Activated naive CD4-positive, alpha-beta T cell treated with anti-CD3 and anti-CD28 coated beads for 36 hours (primary cell): Measurements from ENCODE around the gene STUB1. TPM values are rescaled to one million over a fixed set of nuclear protein-coding genes. Genes with fewer than 3 reads are reported as not detected.

Experiments
- CTCF ChIA-PET: fragments of 350-600 bp; sonication (Branson Sonifier 250); formaldehyde crosslinking; loops from one replicate; lab custom pipeline; 2021; ENCODE audit warnings: antibody characterized with exemption; lab: Charles Lee
- DNase-seq: peaks from one replicate; pipeline ENCODE4 v3.0.0-alpha.2; 2020
- H3K27ac Mint-ChIP-seq: one replicate; pipeline ENCODE4 v1.8.0; 2021; ENCODE audit warnings: mild to moderate bottlenecking, mixed read lengths
- H3K27me3 Mint-ChIP-seq: one replicate; pipeline ENCODE4 v1.8.0; 2021; ENCODE audit warnings: low read depth, mixed read lengths
- H3K36me3 Mint-ChIP-seq: one replicate; pipeline ENCODE4 v1.8.0; 2021; ENCODE audit warnings: low read depth, mixed read lengths
- H3K4me1 Mint-ChIP-seq: one replicate; pipeline ENCODE4 v1.8.0; 2021; ENCODE audit warnings: low read depth, mixed read lengths
- H3K4me3 Mint-ChIP-seq: one replicate; pipeline ENCODE4 v1.8.0; 2021; ENCODE audit warnings: mild to moderate bottlenecking, moderate library complexity, mixed read lengths
- H3K9me3 Mint-ChIP-seq: one replicate; pipeline ENCODE4 v1.8.0; 2021; ENCODE audit warnings: mixed read lengths
- intact Hi-C: fragments of 100-400 bp; cut with micrococcal nuclease; formaldehyde crosslinking; loops from one replicate; pipeline ENCODE4 v1.15.1; 2023
- total RNA-seq, 2 experiments: library from RNA; stranded (reverse); gene quantifications; one replicate each; pipeline ENCODE4 v1.2.3, GENCODE V29; 2021

STUB1 gene
- total RNA-seq, 2 experiments from 2014 or later = 40.3 to 44.1 TPM

- no peak for DNase-seq
- no peak overlapping the region for H3K4me3 Mint-ChIP-seq
- no peak overlapping the region for H3K27ac Mint-ChIP-seq
- H3K27me3 Mint-ChIP-seq = no peaks in the 10 kb centered on the region
- H3K36me3 Mint-ChIP-seq = no peaks in the 10 kb centered on the region
- no peaks in the 10 kb centered on the region for H3K9me3 Mint-ChIP-seq
- CTCF ChIA-PET = interaction anchor here (1.6 kb wide), 1 partner anchor 11 kb away, joined by 5 read pairs; no protein-coding TSS in a partner anchor
- H3K4me1 Mint-ChIP-seq = peaks cover 17% of the 10 kb centered on the region
- intact Hi-C loops = loop anchor here (5.0 kb wide), 1 partner anchor 41 kb away; the partner anchor contains the start of genes JMJD8 and STUB1
Observed at GRCh38 chr16:723695-724094, 43.5 kb downstream of the STUB1 start.

DNA sequence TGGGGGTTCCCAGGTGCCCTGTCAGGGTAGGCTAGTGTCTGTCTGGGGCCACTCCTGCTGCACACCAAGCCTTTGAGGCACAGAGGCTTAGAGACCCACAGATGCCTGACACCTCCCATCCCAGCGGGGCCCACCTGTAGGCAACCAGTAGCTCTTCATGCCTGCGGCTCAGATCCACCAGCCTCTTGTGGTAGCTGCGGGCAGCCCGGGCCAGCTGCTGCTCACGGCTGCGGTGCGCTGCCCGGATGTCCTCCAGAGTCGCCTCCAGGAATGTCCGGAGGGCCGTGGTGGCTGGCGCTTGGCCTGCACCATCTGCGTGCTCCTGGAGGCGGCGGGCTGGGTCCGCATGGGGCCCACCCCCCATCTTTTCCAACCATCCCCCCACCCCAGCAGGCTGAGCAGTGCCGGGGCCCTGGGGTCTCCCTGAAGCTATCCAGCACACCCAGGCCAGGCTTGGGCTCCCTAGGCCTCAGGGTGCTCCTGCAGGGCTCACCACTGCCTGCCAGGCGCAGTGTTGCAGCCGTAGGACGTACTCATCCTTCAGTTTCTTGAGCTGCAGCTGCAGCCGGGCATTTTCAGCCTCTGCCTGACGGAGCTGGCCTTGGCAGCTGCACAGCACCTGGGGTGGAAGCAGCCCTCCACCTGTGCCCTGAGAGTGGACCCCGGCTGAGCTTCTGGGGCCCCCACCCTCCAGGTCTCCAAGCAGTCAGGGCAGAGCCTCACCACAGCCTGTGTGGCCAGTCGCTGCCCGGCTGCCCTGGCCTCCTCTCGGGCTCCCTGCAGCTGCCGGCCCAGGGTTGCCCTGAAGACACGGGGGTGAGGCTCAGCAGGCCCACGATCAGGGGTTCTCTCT, 44.2 kb downstream of the STUB1 start:
- CTCF ChIA-PET = interaction anchor here (0.5 to 2.5 kb wide), 5 partner anchors 8 to 596 kb away, joined by 3 to 14 read pairs (median 5); partner anchors contain the start of gene CIAO3
- Mint-ChIP-seq H3K4me3 (no peak overlapping the region), H3K36me3 (no peaks in the 10 kb centered on the region), H3K9me3 (no peaks in the 10 kb centered on the region), H3K27ac (no peak overlapping the region), H3K27me3 (no peaks in the 10 kb centered on the region), H3K4me1 (peaks cover 13% of the 10 kb centered on the region)
- intact Hi-C loops = loop anchor here (5.0 kb wide), 1 partner anchor 42 kb away; the partner anchor contains the start of genes JMJD8 and STUB1
- no peak for DNase-seq

DNA sequence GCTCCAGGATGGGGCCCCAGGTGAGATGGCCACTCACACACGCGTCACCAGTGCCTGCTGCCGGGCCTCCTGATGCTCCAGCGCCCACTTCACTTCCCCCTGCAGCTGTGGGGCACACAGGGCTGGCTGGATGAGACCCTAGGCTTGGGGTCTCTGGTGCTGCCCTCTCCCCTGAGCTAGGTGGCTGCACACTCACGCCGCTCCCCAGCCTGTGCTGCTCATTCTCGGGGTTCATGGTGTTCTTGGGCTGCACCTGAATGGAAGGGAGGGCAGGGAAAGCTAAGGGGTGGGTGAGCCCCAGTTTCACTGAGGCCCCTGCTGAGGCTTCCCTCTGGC, 44.8 kb downstream of the STUB1 start:
- intact Hi-C loops = no loop called here
- no peak for DNase-seq
- no peaks in the 10 kb centered on the region for H3K27me3 Mint-ChIP-seq
- H3K4me3 Mint-ChIP-seq = no peak overlapping the region
- no peaks in the 10 kb centered on the region for H3K36me3 Mint-ChIP-seq
- H3K4me1 Mint-ChIP-seq = peaks cover 8% of the 10 kb centered on the region
- CTCF ChIA-PET = interaction anchor here (0.5 to 2.5 kb wide), 4 partner anchors 10 to 596 kb away, joined by 3 to 14 read pairs (median 6); partner anchors contain the start of gene CIAO3
- H3K9me3 Mint-ChIP-seq = no peaks in the 10 kb centered on the region
- H3K27ac Mint-ChIP-seq = no peak overlapping the region

DNA sequence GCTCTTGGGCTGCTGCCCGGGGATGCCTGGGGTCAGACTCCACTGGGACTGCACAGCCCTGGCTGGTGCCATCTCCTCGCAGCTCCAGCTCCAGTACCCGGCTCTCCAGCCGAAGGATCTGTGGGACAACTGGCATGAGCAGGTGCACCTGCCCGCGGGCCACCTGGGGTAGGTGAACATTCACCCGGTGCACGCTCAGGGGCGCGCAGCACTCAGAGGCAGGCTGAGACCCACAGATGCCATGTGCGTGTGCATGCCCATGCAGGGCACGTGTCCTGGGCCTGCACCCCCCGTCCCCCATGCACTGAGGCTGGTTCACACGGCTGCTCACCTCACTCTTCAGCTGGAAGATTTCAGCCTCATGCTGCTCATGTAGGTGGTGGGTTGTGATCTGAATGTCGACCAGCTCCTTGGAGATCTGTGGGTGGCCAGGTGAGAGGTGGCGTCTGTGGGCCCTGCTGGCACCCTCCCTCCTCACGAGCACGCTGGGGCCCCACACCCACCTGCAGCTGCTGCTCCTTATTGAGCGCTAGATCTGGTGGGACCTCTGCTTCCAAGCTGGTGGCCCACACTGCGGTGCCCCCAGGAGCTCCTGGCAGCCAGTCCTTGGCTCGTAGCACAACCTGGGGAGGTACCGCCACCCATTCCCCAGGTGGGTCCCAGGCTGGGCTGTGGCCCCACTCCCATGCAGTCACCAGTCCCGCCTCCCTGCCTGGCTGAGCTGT, 45.4 kb downstream of the STUB1 start:
- DNase-seq = no peak
- H3K4me3 Mint-ChIP-seq = peak overlapping the region; percentile 12
- peaks cover 4% of the 10 kb centered on the region for H3K4me1 Mint-ChIP-seq
- H3K27me3 Mint-ChIP-seq = no peaks in the 10 kb centered on the region
- H3K27ac Mint-ChIP-seq = no peak overlapping the region
- CTCF ChIA-PET = interaction anchor here (0.8 to 2.5 kb wide), 3 partner anchors 9 to 16 kb away, joined by 3 to 14 read pairs (median 6); partner anchors contain the start of gene CIAO3
- H3K9me3 Mint-ChIP-seq = no peaks in the 10 kb centered on the region
- intact Hi-C loops = no loop called here
- no peaks in the 10 kb centered on the region for H3K36me3 Mint-ChIP-seq

GRCh38 chr16:726188-726437, 45.9 kb downstream of the STUB1 start:
- no peak overlapping the region for H3K27ac Mint-ChIP-seq
- H3K27me3 Mint-ChIP-seq = no peaks in the 10 kb centered on the region
- intact Hi-C loops = no loop called here
- H3K36me3 Mint-ChIP-seq = no peaks in the 10 kb centered on the region
- DNase-seq = no peak
- H3K9me3 Mint-ChIP-seq = no peaks in the 10 kb centered on the region
- H3K4me3 Mint-ChIP-seq = peak overlapping the region; percentile 64
- H3K4me1 Mint-ChIP-seq = peaks cover 4% of the 10 kb centered on the region
- CTCF ChIA-PET = interaction anchor here (0.8 to 2.5 kb wide), 3 partner anchors 10 to 16 kb away, joined by 3 to 14 read pairs (median 3); no protein-coding TSS in a partner anchor

DNA sequence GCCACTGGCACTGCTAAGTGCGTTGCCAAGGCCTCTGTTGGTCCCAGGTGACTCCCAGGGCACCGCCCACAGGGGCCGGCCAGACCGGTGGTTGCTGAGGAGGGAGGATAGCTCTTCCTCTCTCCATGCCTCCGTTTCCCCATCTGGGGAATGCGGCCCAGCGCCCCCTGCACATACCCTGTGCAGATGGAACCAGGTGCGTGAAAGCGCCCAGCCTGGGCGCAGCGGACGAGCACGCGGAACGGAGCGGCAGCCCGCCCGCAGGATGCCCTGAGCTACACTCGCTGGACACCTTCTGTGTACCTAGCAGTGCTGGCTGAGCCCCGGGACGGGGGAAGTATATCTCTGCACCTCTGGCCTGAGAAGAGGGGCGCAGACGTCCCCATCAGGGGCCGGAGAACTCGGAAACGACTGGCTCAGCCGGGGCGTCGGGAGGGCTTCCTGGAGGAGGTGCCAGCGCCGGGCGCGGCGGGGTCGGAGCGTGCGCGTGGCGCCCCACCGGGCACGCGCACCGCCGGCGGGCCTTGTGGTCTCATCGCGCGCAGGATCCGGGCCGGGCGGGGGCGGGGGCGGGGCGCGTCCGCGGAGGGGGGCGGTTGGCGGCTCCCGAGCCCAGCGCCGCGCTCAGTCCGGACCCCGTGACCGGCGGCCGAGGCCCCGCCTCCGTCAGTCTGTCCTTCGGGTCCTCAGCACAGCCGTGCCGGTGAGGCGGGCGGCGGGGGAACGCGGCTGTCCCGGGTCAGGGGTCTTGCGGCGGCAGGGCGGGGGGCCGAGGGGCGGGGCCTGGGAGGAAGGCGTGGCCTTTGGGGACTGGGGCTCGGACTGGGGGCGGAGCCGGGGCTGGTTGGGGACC, 46.5 kb downstream of the STUB1 start, which contains the start of the genes CCDC78 and HAGHL:
CCDC78 (minus strand) TSS at position 6 of the 853 bp plus-strand sequence. CDS start 76 bp downstream, outside the sequence.
HAGHL (plus strand) TSS at position 669 of the 853 bp plus-strand sequence. CDS start 404 bp downstream, outside the sequence.
- CTCF ChIA-PET = interaction anchor here (0.8 to 2.5 kb wide), 4 partner anchors 9 to 15 kb away, joined by 3 to 14 read pairs (median 3); no protein-coding TSS in a partner anchor
- no peaks in the 10 kb centered on the region for H3K9me3 Mint-ChIP-seq
- peaks cover 4% of the 10 kb centered on the region for H3K4me1 Mint-ChIP-seq
- DNase-seq = peak; percentile 50
- no peak within 1 kb of the TSS for H3K27ac Mint-ChIP-seq
- intact Hi-C loops = no loop called here
- H3K4me3 Mint-ChIP-seq = peak within 1 kb of the TSS; percentile 64
- H3K27me3 Mint-ChIP-seq = no peaks in the 10 kb centered on the region
- no peaks in the 10 kb centered on the region for H3K36me3 Mint-ChIP-seq

DNA sequence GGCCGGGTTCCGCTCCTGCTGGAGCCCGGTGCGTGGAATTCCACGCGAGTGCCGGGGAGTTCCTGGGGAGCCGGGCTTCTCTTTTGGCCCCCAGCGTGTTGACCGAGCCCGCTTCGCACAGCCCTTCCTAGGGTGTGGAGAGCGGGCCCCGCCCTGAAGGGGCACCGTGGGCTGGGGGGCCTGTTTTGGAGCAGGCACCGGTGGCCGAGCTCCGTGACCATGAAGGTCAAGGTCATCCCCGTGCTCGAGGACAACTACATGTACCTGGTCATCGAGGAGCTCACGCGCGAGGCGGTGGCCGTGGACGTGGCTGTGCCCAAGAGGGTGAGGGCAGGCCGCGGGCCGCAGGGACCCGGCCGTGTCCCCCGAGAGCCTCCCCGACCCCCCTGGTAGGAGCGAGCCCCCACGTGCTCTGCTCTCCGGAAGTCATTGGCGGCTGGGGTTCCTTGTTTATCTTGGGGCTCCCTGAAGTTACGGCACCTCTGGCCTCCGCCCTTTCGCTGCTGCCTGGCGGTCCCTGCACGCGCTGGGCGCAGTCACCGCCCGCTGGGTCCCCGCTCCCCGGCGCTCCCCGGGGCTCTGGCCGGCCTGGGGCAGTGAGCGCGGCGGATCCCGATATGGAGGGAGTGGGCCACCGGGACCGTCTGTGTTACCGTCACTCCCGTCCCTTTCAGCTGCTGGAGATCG, 47.2 kb downstream of the STUB1 start:
- H3K27ac Mint-ChIP-seq = no peak overlapping the region

GRCh38 chr16:728131-728889, 48.1 kb downstream of the STUB1 start:
- peaks cover 2% of the 10 kb centered on the region for H3K36me3 Mint-ChIP-seq
- intact Hi-C loops = no loop called here
- CTCF ChIA-PET = no interaction called here
- no peaks in the 10 kb centered on the region for H3K9me3 Mint-ChIP-seq
- H3K27ac Mint-ChIP-seq = no peak overlapping the region
- peak; percentile 48 for DNase-seq
- H3K4me3 Mint-ChIP-seq = peak overlapping the region; percentile 42
- no peaks in the 10 kb centered on the region for H3K27me3 Mint-ChIP-seq
- H3K4me1 Mint-ChIP-seq = peaks cover 4% of the 10 kb centered on the region

More for the DNA sequence above, 47.2 kb downstream of the STUB1 start:
- peak; percentile 37 for DNase-seq
- Mint-ChIP-seq H3K9me3 (no peaks in the 10 kb centered on the region), H3K4me3 (peak overlapping the region; percentile 57), H3K27me3 (no peaks in the 10 kb centered on the region), H3K36me3 (no peaks in the 10 kb centered on the region), H3K4me1 (peaks cover 4% of the 10 kb centered on the region)
- CTCF ChIA-PET = interaction anchor here (1.2 to 1.5 kb wide), 2 partner anchors 8 to 14 kb away, joined by 3 read pairs; no protein-coding TSS in a partner anchor
- intact Hi-C loops = no loop called here

GRCh38 chr16:728890-729744, 48.9 kb downstream of the STUB1 start:
- no peak overlapping the region for H3K27ac Mint-ChIP-seq
- CTCF ChIA-PET = interaction anchor here (0.7 kb wide), 1 partner anchor 9 kb away, joined by 3 read pairs; no protein-coding TSS in a partner anchor
- H3K4me3 Mint-ChIP-seq = peak overlapping the region; percentile 42

More at GRCh38 chr16:728890-729744, 48.9 kb downstream of the STUB1 start:
- Mint-ChIP-seq H3K4me1 (peaks cover 2% of the 10 kb centered on the region), H3K27me3 (no peaks in the 10 kb centered on the region), H3K9me3 (no peaks in the 10 kb centered on the region), H3K36me3 (peaks cover 2% of the 10 kb centered on the region)
- intact Hi-C loops = no loop called here
- DNase-seq = no peak
